BJ (cell line): ENCODE measurements around the gene TMEM225B. TPM values are rescaled to one million over a fixed set of nuclear protein-coding genes. Genes with fewer than 3 reads are reported as not detected.

Experiments
- CTCF ChIA-PET: fragments of 350-600 bp; formaldehyde crosslinking; extraction: SDS; loops from one replicate; lab custom pipeline; 2021; ENCODE audit warnings: antibody characterized with exemption, inconsistent platforms; lab: Yijun Ruan, JAX
- POLR2A ChIA-PET: fragments of 300-600 bp; sonication (Branson Sonifier 250); formaldehyde crosslinking; extraction: SDS; loops from one replicate; lab custom pipeline; 2021; ENCODE audit warnings: antibody characterized with exemption; lab: Charles Lee
- DNase-seq: peaks from one replicate; pipeline ENCODE4 v3.0.0-alpha.2; 2011; ENCODE audit warnings: low read depth
- H3K27me3 ChIP-seq: 2 replicates; pipeline ENCODE4 v1.6.0; 2011; ENCODE audit warnings: low read length; ENCODE audit not compliant: control insufficient read depth, insufficient read depth
- H3K36me3 ChIP-seq: 2 replicates; pipeline ENCODE4 v1.5.1; 2011; ENCODE audit warnings: low read length; ENCODE audit not compliant: control insufficient read depth, insufficient read depth
- H3K4me3 ChIP-seq: 2 replicates; pipeline ENCODE4 v1.5.1; 2011; ENCODE audit warnings: low read depth, mild to moderate bottlenecking, control low read depth, low read length
- CTCF ChIP-seq: IDR thresholded peaks from 2 replicates; pipeline ENCODE4 v1.5.1; 2011; ENCODE audit warnings: low read depth, mild to moderate bottlenecking, control low read depth, inconsistent platforms, low read length, moderate library complexity; ENCODE audit not compliant: insufficient read depth
- polyA plus RNA-seq: library from polyadenylated mRNA; depleted of rRNA; stranded (reverse); fragments of >200 nt; gene quantifications from 2 replicates; pipeline ENCODE4 v1.2.3, GENCODE V29; 2011

Gene TMEM225B
- polyA plus RNA-seq, 1 experiment = 1.2 TPM

GRCh38 chr7:99554939-99555338, 43.1 kb upstream of the TMEM225B start:
- CTCF ChIA-PET = no interaction called here
- Histone ChIP-seq H3K4me3 (no peak overlapping the region), H3K36me3 (peaks cover 2% of the 10 kb centered on the region; the same call in 1 of the 2 replicates), H3K27me3 (no peaks in the 10 kb centered on the region)
- POLR2A ChIA-PET = no interaction called here
- no peak for TF ChIP-seq CTCF
- no peak for DNase-seq

GRCh38 chr7:99557196-99557607, 40.9 kb upstream of the TMEM225B start:
- DNase-seq = no peak
- CTCF ChIA-PET = interaction anchor here (0.7 to 1.1 kb wide), 3 partner anchors 20 to 356 kb away, joined by 3 to 4 read pairs (median 3); partner anchors contain the start of gene ZSCAN25

GRCh38 chr7:99557940-99558305, 40.1 kb upstream of the TMEM225B start:
- CTCF ChIA-PET = interaction anchor here (1.1 kb wide), 1 partner anchor 58 kb away, joined by 4 read pairs; the partner anchor contains the start of gene ZSCAN25

More at GRCh38 chr7:99557196-99557607, 40.9 kb upstream of the TMEM225B start:
- peak overlapping the region; percentile 95 for H3K4me3 ChIP-seq
- POLR2A ChIA-PET = no interaction called here
- TF ChIP-seq CTCF = no peak
- peaks cover 16% of the 10 kb centered on the region for H3K36me3 ChIP-seq
- H3K27me3 ChIP-seq = no peaks in the 10 kb centered on the region

GRCh38 chr7:99558306-99559174, 39.5 kb upstream of the TMEM225B start, which contains the start of gene ZNF655:
Gene ZNF655, plus strand, starts transcription at chr7:99558642. Its CDS starts 1,918 bp downstream, at chr7:99560560.
- Histone ChIP-seq H3K4me3 (peak within 1 kb of the TSS; percentile 95), H3K36me3 (peaks cover 17% of the 10 kb centered on the region), H3K27me3 (no peaks in the 10 kb centered on the region)
- no peak for DNase-seq
- no peak for TF ChIP-seq CTCF
- POLR2A ChIA-PET = interaction anchor here (0.6 to 0.9 kb wide), 2 partner anchors 18 to 54 kb away, joined by 4 to 5 read pairs; partner anchors contain the start of gene ZKSCAN5
- CTCF ChIA-PET = interaction anchor here (1.1 kb wide), 1 partner anchor 58 kb away, joined by 4 read pairs; the partner anchor contains the start of gene ZSCAN25

More at GRCh38 chr7:99557940-99558305, 40.1 kb upstream of the TMEM225B start:
- DNase-seq = no peak
- POLR2A ChIA-PET = interaction anchor here (0.6 to 0.9 kb wide), 2 partner anchors 19 to 53 kb away, joined by 4 to 5 read pairs; partner anchors contain the start of gene ZKSCAN5
- peak overlapping the region; percentile 95 for H3K4me3 ChIP-seq
- H3K27me3 ChIP-seq = no peaks in the 10 kb centered on the region
- TF ChIP-seq CTCF = no peak
- peaks cover 17% of the 10 kb centered on the region for H3K36me3 ChIP-seq

GRCh38 chr7:99559175-99559915, 38.7 kb upstream of the TMEM225B start:
- no peak for TF ChIP-seq CTCF
- POLR2A ChIA-PET = interaction anchor here (0.7 kb wide), 1 partner anchor 747 kb away, joined by 4 read pairs; no protein-coding TSS in a partner anchor
- H3K27me3 ChIP-seq = no peaks in the 10 kb centered on the region
- peaks cover 20% of the 10 kb centered on the region for H3K36me3 ChIP-seq
- CTCF ChIA-PET = no interaction called here
- DNase-seq = no peak
- H3K4me3 ChIP-seq = peak overlapping the region; percentile 95
